PC-3 (cell line): Measurements from ENCODE around the gene SENP6.
"Not testable (repeated sequence)": the region's sequence is repeated elsewhere in the genome, so short reads cannot be mapped to it uniquely, and the experiment has no call there.

Experiments used
- EZH2 ChIP-seq: fragments of 300-600 bp; sonication (generic); IDR thresholded peaks from one replicate; pipeline ENCODE4 v1.6.1; 2017; ENCODE audit warnings: antibody characterized with exemption, mild to moderate bottlenecking, low read length; ENCODE audit not compliant: unreplicated experiment
- TF ChIP-seq, protein P1 (sequence below): fragments of 300-600 bp; sonication (generic); conservative IDR thresholded peaks from 2 replicates; pipeline ENCODE4 v1.5.1; 2017; ENCODE audit warnings: antibody characterized with exemption, low read depth, mild to moderate bottlenecking, low read length

DNA sequence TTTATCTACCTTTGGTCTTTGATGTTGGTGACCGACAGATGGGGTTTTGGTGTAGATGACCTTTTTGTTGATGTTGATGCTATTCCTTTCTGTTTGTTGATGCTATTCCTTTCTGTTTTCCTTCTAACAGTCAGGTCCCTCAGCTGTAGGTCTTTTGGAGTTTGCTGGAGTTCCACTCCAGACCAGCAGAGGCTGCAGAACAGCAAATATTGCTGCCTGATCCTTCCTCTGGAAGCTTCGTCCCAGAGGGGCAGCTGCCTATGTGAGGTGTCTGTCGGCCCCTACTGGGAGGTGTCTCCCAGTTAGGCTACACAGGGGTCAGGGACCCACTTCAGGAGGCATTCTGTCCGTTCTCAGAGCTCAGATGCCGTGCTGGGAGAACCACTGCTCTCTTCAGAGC is 85.9 kb downstream of the SENP6 start:
- not testable (repeated sequence) for TF ChIP-seq EZH2
- TF ChIP-seq, protein P1, sequence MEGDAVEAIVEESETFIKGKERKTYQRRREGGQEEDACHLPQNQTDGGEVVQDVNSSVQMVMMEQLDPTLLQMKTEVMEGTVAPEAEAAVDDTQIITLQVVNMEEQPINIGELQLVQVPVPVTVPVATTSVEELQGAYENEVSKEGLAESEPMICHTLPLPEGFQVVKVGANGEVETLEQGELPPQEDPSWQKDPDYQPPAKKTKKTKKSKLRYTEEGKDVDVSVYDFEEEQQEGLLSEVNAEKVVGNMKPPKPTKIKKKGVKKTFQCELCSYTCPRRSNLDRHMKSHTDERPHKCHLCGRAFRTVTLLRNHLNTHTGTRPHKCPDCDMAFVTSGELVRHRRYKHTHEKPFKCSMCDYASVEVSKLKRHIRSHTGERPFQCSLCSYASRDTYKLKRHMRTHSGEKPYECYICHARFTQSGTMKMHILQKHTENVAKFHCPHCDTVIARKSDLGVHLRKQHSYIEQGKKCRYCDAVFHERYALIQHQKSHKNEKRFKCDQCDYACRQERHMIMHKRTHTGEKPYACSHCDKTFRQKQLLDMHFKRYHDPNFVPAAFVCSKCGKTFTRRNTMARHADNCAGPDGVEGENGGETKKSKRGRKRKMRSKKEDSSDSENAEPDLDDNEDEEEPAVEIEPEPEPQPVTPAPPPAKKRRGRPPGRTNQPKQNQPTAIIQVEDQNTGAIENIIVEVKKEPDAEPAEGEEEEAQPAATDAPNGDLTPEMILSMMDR, result 0 out of 2 replicates have a peak, but pooled peaks have one; percentile 12
